GM19043 (cell line): Measurements from ENCODE around the gene FBP2.
"Not testable (repeated sequence)": the region's sequence is repeated elsewhere in the genome, so short reads cannot be mapped to it uniquely, and the experiment has no call there.

ENCODE experiments used
- ATAC-seq: cut with Tn5 transposase; IDR thresholded peaks from one replicate; pipeline ENCODE4 v1.9.1; 2021; ENCODE audit warnings: low read depth; ENCODE audit not compliant: unreplicated experiment

Gene FBP2

GRCh38 chr9:94566550-94566949 is 27.1 kb downstream of the FBP2 start:
- no peak for ATAC-seq

GRCh38 chr9:94564279-94564678 is 29.3 kb downstream of the FBP2 start:
- ATAC-seq = not testable (repeated sequence)

- ATAC-seq = no peak
Observed at GRCh38 chr9:94563548-94563947, 30.1 kb downstream of the FBP2 start.

GRCh38 chr9:94560237-94560636 is 33.4 kb downstream of the FBP2 start:
- ATAC-seq = no peak

GRCh38 chr9:94557376-94557775 is 36.2 kb downstream of the FBP2 start:
- no peak for ATAC-seq

GRCh38 chr9:94554439-94555331 is 38.9 kb downstream of the FBP2 start, which contains the start of gene PCAT7:
Gene PCAT7, plus strand, starts transcription at chr9:94555083.
- no peak for ATAC-seq

- ATAC-seq = no peak
Observed at GRCh38 chr9:94554078-94554438, 39.6 kb downstream of the FBP2 start.

GRCh38 chr9:94553029-94553938 is 40.3 kb downstream of the FBP2 start:
- no peak for ATAC-seq

GRCh38 chr9:94545940-94546339 is 47.7 kb downstream of the FBP2 start:
- no peak for ATAC-seq

- ATAC-seq = not testable (repeated sequence)
Observed at GRCh38 chr9:94544335-94544734, 49.3 kb downstream of the FBP2 start.

GRCh38 chr9:94538908-94539307 is 54.7 kb downstream of the FBP2 start:
- no peak for ATAC-seq

GRCh38 chr9:94534901-94535300 is 58.7 kb downstream of the FBP2 start:
- ATAC-seq = no peak

- no peak for ATAC-seq
Observed at GRCh38 chr9:94533601-94534000, 60.0 kb downstream of the FBP2 start.

GRCh38 chr9:94533155-94533554 is 60.5 kb downstream of the FBP2 start:
- no peak for ATAC-seq

- no peak for ATAC-seq
Observed at GRCh38 chr9:94528886-94529285, 64.7 kb downstream of the FBP2 start.

GRCh38 chr9:94526951-94527350 is 66.7 kb downstream of the FBP2 start:
- ATAC-seq = no peak

GRCh38 chr9:94526271-94526670 is 67.4 kb downstream of the FBP2 start:
- ATAC-seq = no peak

- no peak for ATAC-seq
Observed at GRCh38 chr9:94525396-94526035, 68.1 kb downstream of the FBP2 start.

GRCh38 chr9:94517254-94517653 is 76.4 kb downstream of the FBP2 start:
- ATAC-seq = no peak

- ATAC-seq = no peak
Observed at GRCh38 chr9:94514722-94515121, 78.9 kb downstream of the FBP2 start.

- no peak for ATAC-seq
Observed at GRCh38 chr9:94511955-94512265, 81.7 kb downstream of the FBP2 start.
